GM23248 (cell line): ENCODE measurements around the gene TRPM2.

Experiments
- EZH2 ChIP-seq: fragments of 200-600 bp; sonication (generic); IDR thresholded peaks from 2 replicates; pipeline ENCODE4 v1.6.1; 2018; ENCODE audit warnings: antibody characterized with exemption, mild to moderate bottlenecking; ENCODE audit not compliant: insufficient read depth, poor library complexity, severe bottlenecking
- EZH2phosphoT487 ChIP-seq: fragments of 200-600 bp; sonication (generic); IDR thresholded peaks from 2 replicates; pipeline ENCODE4 v1.6.1; 2018; ENCODE audit warnings: antibody characterized with exemption, moderate library complexity, mild to moderate bottlenecking, low read depth; ENCODE audit not compliant: insufficient read depth

GRCh38 chr21:44445145-44445812, 91.9 kb downstream of the TRPM2 start:
- TF ChIP-seq EZH2 (no peak), EZH2phosphoT487 (no peak)
